ENCODE measurements around the gene ZNF14. TPM values are rescaled to one million over a fixed set of nuclear protein-coding genes. Genes with fewer than 3 reads are reported as not detected.
"Not testable (repeated sequence)": the region's sequence is repeated elsewhere in the genome, so short reads cannot be mapped to it uniquely, and the experiment has no call there.

The ZNF14 gene
- total RNA-seq, 1 donor from 2014 or later: 13.4 TPM

GRCh38 chr19:19745496-19746285, 12.8 kb upstream of the ZNF14 start:
- POLR2A ChIA-PET: interaction anchor here (0.6 to 1.1 kb wide), 2 partner anchors 13 to 16 kb away, joined by 3 to 5 read pairs; partner anchors contain the start of gene ZNF14
- DNase-seq: no peak

GRCh38 chr19:19744641-19745040, 11.7 kb upstream of the ZNF14 start:
- no peaks in the 10 kb centered on the region for H3K4me1 Mint-ChIP-seq
- DNase-seq (no peak), ATAC-seq (ENCODE audit: low read depth) (no peak)
- H3K4me3 Mint-ChIP-seq: no peak overlapping the region
- ChIA-PET CTCF (no interaction called here), POLR2A (no interaction called here)
- H3K36me3 Mint-ChIP-seq (ENCODE audit: low read depth): no peaks in the 10 kb centered on the region
- H3K27me3 Mint-ChIP-seq: no peaks in the 10 kb centered on the region
- H3K9me3 Mint-ChIP-seq: no peaks in the 10 kb centered on the region
- no peak for TF ChIP-seq CTCF (IDR thresholded peaks at IDR 0.05)
- intact Hi-C loops (cut with micrococcal nuclease): no loop called here
- H3K27ac Mint-ChIP-seq: no peak overlapping the region

More at GRCh38 chr19:19745496-19746285, 12.8 kb upstream of the ZNF14 start:
- no peaks in the 10 kb centered on the region for H3K36me3 Mint-ChIP-seq (ENCODE audit: low read depth)
- no peak overlapping the region for H3K4me3 Mint-ChIP-seq
- peak; percentile 28 for ATAC-seq (ENCODE audit: low read depth)
- H3K4me1 Mint-ChIP-seq: no peaks in the 10 kb centered on the region
- intact Hi-C loops (cut with micrococcal nuclease): no loop called here
- no peaks in the 10 kb centered on the region for H3K27me3 Mint-ChIP-seq
- CTCF ChIA-PET: no interaction called here
- no peaks in the 10 kb centered on the region for H3K9me3 Mint-ChIP-seq
- no peak overlapping the region for H3K27ac Mint-ChIP-seq
- no peak for TF ChIP-seq CTCF (IDR thresholded peaks at IDR 0.05)

GRCh38 chr19:19743921-19744320, 11.0 kb upstream of the ZNF14 start:
- CTCF ChIA-PET; H3K4me3 Mint-ChIP-seq; POLR2A ChIA-PET; H3K27me3 Mint-ChIP-seq; H3K9me3 Mint-ChIP-seq; H3K27ac Mint-ChIP-seq; H3K4me1 Mint-ChIP-seq; intact Hi-C loops (cut with micrococcal nuclease); H3K36me3 Mint-ChIP-seq (ENCODE audit: low read depth); DNase-seq; ATAC-seq (ENCODE audit: low read depth): not testable (repeated sequence)

- ChIA-PET CTCF (no interaction called here), POLR2A (interaction anchor here (0.5 kb wide), 1 partner anchor 14 kb away, joined by 5 read pairs; no protein-coding TSS in a partner anchor)
- TF ChIP-seq CTCF (IDR thresholded peaks at IDR 0.05): no peak
- DNase-seq (no peak), ATAC-seq (ENCODE audit: low read depth) (no peak)
- H3K36me3 Mint-ChIP-seq (ENCODE audit: low read depth): no peaks in the 10 kb centered on the region
- H3K27ac Mint-ChIP-seq: no peak overlapping the region
- no peak overlapping the region for H3K4me3 Mint-ChIP-seq
- H3K4me1 Mint-ChIP-seq: no peaks in the 10 kb centered on the region
- intact Hi-C loops (cut with micrococcal nuclease): no loop called here
- H3K27me3 Mint-ChIP-seq: no peaks in the 10 kb centered on the region
- no peaks in the 10 kb centered on the region for H3K9me3 Mint-ChIP-seq
Measured at GRCh38 chr19:19743176-19743575, 10.3 kb upstream of the ZNF14 start.

- no peaks in the 10 kb centered on the region for H3K4me1 Mint-ChIP-seq
- H3K27ac Mint-ChIP-seq: no peak overlapping the region
- no peak for TF ChIP-seq CTCF (IDR thresholded peaks at IDR 0.05)
- H3K36me3 Mint-ChIP-seq (ENCODE audit: low read depth): no peaks in the 10 kb centered on the region
- H3K9me3 Mint-ChIP-seq: no peaks in the 10 kb centered on the region
- intact Hi-C loops (cut with micrococcal nuclease): no loop called here
- CTCF ChIA-PET: no interaction called here
- no peak for ATAC-seq (ENCODE audit: low read depth)
- POLR2A ChIA-PET: interaction anchor here (0.5 kb wide), 1 partner anchor 13 kb away, joined by 5 read pairs; no protein-coding TSS in a partner anchor
- H3K4me3 Mint-ChIP-seq: no peak overlapping the region
- no peaks in the 10 kb centered on the region for H3K27me3 Mint-ChIP-seq
- no peak for DNase-seq
Measured at GRCh38 chr19:19742773-19743172, 9.9 kb upstream of the ZNF14 start.

Data from activated B cell treated with CpG ODN at 0.5 μM for 24 hours (primary cell).